IMR-90 (cell line): ENCODE results near the gene MYO9B.

Source experiments
- CTCF ChIP-seq: conservative IDR thresholded peaks from 2 replicates; pipeline ENCODE4 v1.5.1; 2012; ENCODE audit warnings: mild to moderate bottlenecking, low read depth, low read length, improper control_type of control experiment
- FOS ChIP-seq: fragments of 150-350 bp; IDR thresholded peaks from 2 replicates; pipeline ENCODE4 v1.6.1; 2016; ENCODE audit warnings: low read depth, low read length
- MXI1 ChIP-seq: IDR thresholded peaks from 2 replicates; pipeline ENCODE4 v1.6.1; 2012; ENCODE audit warnings: low read depth, mild to moderate bottlenecking, low read length, moderate library complexity, borderline replicate concordance
- USF2 ChIP-seq: fragments of 150-350 bp; IDR thresholded peaks from 2 replicates; pipeline ENCODE4 v1.6.1; 2017; ENCODE audit warnings: mild to moderate bottlenecking, antibody characterized with exemption, low read length, low read depth

- TF ChIP-seq CTCF (no peak), USF2 (no peak), MXI1 (no peak), FOS (no peak)
Observed at GRCh38 chr19:17148130-17148529, 72.6 kb downstream of the MYO9B start.
